ENCODE data around the gene CEP89.
"Not testable (repeated sequence)": the region's sequence is repeated elsewhere in the genome, so short reads cannot be mapped to it uniquely, and the experiment has no call there.

CEP89 gene

DNA sequence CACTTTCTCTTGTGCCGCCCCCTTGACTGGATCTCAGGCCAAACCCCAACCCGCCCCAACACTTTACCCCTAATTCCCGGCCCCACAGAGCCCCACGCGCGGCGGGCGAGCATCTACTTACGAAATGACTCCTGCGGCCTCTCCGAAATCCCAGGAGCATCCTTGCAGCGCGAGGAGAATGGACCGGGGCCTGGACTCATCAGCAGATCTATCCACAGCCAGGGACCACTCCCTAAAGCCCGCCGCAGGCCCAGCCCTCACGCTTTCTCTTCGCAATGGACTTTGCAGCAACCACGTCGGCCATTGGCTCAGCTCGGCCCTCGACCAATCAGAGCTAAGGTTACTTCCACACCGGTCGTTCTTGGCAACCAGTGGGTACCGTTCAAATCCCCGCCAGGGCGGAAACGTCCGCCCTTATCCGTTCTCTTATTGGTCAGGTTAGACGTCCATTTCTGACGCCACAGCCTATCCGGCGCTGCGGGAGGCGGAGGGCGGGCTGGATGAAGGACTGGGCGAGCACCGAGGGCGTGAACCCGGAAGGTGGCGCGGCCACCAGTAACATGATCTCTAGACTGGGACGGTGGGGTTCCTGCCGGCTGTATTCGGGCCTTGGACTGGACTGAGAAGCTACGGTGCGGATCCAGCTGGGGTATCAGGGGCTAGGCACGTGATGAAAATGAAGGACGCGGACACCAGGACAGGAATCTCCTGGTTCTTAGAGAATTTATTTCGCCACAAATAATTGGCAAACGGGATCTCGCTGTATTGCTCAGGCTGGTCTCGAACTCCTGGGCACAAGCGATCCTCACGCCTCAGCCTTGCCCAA is at the start of gene CEP89, which contains the start of gene FAAP24:
CEP89 (minus strand) TSS at position 244 of the 826 bp plus-strand sequence; CDS start at position 160, 84 bp downstream.
FAAP24 (plus strand) TSS at position 528 of the 826 bp plus-strand sequence. CDS start 955 bp downstream, outside the sequence.
- peak; percentile 97 for FAIRE-seq

DNA sequence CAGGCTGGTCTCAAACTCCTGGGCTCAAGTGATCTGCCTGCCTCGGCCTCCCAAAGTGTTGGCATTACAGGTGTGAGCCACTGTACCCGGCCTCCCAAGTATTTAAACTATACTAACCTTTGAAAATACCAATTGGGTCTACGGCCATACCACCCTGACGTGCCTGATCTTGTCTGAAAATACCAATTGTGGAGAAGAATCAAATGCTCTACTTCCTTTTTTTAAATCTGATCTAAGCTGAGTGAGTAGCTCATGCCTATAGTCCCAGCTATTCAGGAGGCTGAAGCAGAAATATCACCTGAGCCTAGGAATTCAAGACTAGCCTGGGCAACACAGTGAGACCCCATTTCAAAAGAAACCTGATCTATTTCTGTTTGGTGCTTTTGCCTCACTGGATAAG is 39.1 kb upstream of the CEP89 start:
- not testable (repeated sequence) for FAIRE-seq

DNA sequence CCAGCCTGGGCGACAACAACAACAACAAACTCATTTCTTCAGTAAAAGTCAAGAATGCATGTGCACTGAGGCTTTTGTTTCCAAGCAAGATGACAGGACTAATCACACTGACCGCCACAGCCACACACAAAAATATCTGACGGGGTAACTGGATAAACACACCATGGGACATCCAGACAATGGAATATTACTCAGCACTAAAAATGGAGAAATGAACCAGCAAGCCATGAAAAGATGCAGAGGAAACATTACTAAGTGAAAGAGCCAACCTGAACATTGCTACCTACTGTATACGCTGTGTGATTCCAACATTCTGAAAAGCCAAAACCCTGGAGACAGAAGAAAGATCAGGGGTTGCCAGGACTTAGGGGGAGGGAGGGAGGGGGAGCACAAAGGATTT is 37.0 kb upstream of the CEP89 start:
- no peak for FAIRE-seq

DNA sequence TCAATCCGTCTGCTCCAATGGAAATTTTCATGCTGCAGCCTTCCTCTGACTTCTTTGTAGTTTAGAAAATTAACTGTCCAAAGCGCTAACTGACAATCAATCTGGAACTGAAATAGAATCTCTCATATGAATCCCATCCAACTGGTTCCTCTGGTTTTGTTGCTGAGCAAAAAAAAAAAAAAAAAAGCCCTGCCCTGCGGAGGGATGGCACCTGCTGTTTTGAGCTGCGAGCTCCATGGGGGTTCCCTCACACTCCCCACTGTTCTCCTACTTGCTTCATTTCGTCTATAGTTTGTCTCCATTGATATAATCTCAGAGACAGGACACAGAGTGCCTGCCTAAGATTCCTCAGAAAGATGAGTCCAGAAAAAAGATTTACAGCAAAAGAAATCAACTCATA is 33.7 kb upstream of the CEP89 start:
- FAIRE-seq: no peak

DNA sequence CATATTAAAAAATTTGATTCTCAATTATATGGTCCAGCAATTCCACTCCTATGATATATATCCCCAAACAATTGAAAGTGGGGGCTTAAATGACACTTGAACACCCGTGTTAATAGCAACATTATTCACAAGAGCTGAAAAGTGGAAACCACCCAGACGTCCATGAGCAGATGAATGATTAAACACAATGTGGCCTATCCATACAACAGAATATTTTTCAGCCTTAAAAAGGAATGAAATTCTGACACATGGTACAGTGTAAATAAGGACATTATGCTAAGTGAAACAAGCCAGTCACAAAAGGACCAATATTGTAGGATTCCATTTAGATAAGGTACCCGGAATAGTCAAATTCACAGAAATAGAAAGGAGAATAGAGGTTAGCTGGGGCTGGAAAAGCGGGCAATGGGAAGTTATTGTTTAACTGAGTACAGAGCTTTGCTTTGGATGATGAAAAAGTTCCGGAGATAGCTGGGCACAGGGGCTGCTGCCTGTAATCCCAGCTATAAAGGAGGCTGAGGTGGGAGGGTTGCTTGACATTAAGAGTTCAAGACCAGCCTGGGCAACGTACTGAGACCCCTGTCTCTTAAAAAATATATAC is 31.8 kb upstream of the CEP89 start:
- not testable (repeated sequence) for FAIRE-seq

DNA sequence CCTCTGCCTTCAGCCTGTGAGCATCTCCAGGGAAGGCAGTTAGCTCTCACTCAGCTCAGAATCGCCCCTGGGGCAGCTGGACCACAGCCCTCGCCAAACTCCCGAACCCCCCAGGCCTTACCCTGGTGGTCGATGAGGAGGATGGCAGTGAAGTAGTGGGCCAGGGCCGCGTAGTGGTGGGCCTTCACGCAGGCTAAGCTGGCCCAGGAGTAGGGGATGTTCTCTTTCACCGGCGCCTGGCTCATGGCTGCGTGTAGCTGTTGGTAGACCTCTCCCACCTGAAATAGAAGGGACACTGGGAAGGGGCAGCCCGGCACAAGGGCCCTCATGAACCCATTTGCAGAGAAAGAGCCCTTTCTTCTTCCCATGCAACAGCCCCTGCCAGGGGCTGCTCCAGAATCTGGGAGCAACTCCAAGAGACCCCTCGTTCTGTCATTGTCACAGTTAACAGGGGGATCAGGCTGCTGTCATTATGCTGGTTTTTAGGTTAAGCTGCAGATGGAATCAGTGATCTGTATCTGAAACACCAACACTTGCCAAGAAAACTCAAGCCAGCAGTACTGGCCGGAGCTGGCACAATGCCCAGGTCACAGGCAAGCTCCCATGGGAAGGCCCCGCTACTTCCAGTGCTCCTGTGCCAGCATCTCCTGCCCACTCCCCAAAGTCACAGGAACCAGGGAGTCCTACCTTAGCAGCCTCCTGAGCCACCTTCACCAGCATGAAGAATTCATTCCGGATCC is 30.5 kb upstream of the CEP89 start:
- FAIRE-seq: not testable (repeated sequence)

DNA sequence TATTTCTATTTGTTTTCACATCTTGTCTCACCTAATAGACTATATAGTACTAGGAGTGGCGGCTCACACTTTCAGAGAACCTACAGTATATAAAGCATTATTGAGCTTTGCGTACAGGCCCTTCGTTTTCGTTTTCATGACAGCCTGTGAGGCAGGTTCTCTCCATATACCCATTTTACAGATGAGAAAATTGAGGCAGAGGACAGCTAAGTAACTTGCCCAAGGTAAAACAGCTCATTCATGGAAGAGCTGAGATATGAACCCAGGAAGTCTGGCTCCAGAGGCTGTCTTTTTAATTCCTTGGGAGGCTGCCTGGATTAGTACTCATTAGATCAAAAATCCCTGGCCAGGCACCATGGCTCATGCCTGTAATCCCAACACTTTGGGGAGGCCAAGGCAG is 29.2 kb upstream of the CEP89 start:
- FAIRE-seq: no peak

DNA sequence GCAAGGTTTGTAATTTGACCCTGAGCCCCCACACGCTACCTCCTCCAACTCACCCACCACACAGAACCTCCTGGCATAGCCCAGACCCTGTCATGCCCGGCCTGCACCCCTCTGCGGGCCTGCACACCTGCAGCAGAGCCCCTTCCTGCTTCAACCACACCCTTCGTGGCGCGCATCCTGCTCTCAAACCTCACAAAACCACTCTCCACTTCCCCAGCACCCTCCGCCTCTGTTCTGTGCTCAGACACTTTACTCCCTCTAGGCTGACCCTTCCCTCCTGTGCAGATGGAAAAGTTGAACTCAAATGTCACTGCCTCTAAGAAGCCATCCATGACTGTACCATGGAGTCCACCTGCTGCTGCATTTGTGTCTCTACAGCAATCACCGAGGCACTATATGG is 28.8 kb upstream of the CEP89 start:
- no peak for FAIRE-seq

DNA sequence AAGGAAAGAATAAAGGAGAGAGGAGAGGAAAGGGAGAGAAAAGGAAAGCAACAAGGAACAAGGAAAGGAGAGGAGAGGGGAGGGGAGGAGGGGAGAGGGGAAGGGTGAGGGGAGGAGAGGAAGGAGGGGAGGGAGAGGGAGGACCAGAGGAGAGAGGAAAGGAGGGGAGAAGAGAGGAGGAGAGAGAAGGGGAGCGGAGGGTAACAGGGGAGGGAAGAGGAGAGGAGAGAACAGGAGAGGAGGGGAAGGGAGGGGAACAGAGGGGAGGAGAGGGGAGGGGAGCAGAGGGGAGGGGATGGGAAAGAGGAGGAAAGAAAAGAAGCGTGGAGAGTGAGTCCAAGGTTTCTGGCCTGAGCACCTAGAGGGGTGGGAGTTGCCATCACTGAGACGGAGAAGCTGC is 27.0 kb upstream of the CEP89 start:
- no peak for FAIRE-seq

DNA sequence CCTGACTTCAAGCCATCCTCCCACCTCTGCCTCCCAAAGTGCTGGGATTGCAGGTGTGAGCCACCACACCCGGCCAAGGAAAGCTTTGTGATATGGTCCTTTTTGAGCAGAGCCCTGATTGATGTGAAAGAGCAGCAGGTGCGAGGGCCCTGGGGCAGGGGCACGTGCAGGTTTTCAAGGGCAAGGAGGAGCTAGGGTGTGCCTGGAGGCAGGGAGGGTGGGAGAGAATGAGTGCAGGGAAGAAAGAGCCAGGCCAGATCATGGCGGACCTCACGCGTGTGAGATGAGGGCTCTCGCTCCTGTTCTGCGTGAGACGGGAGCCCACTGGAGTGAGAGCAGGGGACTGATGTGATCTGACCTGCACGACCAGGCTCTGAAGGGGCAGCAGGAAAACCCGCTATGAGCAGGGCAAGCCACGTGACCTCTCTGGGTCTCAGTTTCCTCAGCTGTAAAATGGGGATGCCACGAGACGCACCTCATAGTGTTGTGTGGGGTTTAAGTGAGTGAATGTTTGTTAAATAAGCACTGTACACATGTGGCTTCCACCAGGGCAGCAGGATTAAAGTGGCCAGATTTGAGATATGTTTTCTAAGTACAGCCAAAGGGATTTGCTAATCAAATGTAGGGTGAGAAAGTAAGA is 26.1 kb upstream of the CEP89 start:
- FAIRE-seq: no peak

DNA sequence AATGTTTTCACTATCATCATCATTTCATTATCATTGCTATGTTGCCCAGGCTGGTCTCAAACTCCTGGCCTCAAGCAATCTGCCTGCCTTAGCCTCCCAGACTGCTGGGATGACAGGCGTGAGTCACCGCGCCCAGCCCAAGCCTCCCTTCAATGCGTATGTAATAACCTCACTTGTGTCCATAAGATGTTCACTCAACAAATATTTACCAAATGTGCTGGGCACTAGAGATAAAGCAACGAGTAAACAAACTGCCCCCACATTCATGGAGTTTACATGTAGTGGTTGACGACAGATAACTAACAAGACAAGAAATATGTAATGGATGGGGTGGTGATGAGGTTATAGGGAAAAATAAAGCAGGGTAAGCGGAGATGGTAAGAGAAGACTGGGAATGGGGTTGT is 25.3 kb upstream of the CEP89 start:
- not testable (repeated sequence) for FAIRE-seq

DNA sequence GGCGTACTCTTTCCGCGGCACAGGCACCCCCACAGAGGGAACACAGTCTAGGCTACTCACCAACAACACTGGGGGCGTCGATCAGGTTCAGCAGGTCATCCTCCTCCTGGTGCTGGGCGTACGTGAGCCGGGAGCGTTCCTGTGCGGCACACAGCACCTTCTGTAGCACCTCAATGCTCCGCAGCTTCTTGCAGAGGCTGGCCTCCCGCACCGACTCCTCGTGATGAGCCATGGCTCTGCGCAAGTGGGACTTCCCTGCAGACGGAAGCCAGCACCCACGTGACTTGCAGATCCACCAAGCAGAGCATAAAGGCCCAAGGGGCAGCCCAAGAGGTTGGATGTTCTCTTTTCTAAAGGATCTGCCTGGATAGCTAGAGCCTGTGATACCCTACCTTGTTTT is 24.2 kb upstream of the CEP89 start:
- not testable (repeated sequence) for FAIRE-seq

DNA sequence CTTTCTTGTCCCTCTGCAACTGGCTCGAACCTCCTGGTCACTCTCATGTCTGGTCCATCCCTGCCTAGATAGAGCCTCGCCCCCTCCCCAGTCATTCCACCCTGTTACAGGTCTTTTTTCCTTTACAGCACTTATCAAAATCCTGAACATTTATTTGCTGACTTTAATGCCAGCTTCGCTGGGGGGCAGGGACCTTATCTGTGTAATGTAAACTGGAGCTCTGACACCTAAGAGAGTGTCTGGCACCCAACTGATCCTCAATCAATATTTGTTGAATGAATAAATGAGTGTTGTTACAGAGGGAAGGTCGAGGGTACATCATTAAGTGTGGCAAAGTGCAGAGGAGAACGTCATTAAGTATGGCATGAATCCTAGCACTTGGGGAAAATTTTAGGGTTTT is 17.0 kb upstream of the CEP89 start:
- no peak for FAIRE-seq

DNA sequence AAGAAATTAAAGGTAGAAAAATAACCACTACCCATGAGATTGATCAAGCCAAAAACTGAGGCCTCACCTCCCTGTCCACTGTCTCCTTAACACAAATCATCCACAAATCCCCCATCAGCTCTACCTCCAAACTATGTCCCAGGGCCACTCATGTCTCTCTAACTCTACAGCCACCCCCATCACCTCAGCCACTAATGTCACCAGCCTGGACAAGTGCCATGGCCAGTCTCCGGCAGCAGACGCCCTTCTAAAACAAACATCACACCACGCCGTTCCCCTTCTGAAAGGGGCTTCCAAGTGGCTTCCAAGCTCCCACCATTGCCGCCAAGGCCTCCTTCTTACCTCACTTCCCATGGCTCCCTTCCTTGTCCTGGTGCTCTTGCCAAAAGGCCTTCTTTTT is 16.5 kb upstream of the CEP89 start:
- FAIRE-seq: not testable (repeated sequence)

DNA sequence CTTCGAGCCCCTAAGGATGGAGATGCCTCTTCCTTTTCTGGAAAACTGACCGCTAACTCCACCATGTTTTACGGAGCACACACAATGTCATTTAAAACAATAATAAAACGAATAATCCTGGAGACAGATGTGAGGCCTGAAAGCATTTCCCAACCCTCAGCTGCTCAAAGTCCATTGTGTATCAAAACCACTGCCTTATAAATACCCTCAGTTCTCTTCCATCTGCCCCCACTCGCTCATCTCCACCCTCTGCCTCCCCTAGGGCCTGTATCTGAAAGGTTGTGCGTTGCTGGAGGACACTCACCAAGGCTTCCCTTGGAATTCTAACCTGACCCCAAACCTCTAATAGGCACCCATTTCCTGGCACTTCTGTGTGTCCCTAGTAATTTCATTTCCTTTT is 10.7 kb upstream of the CEP89 start:
- FAIRE-seq: not testable (repeated sequence)

DNA sequence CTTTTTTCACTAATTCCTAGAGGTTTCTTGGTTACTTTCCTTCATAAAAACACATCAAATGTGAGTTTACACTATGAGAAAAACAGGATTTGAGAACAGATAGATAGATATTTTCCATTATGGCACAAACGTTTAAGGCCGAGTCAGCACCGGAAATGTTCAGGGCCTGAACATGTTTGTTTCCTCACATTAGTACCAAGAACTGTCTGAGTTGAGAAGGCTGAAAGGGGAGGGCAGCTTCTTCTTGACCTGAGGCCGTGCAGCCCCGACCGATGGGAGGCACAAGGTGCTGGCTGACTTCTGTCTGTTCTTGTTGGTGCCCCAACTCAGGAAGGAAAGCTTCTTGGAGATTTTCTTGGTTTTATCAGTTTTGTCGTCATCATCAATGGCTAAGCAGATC is 8.0 kb upstream of the CEP89 start:
- not testable (repeated sequence) for FAIRE-seq

DNA sequence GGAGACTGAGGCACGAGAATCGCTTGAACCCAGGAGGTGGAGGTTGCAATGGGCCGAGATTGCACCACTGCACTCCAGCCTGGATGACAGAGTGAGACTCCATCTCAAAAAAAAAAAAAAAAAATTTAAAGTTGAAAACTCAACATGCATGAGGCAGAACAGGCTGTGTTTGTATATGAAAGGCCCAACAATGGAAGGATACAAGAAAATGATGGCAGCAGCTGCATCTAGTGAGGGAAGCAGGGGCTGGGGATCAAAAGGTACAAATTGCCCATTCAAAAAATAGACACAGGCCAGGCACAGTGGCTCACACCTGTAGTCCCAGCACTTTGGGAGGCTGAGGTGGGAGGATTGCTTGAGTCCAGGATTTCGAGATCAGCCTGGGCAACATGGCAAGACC is 6.1 kb upstream of the CEP89 start:
- FAIRE-seq: not testable (repeated sequence)

DNA sequence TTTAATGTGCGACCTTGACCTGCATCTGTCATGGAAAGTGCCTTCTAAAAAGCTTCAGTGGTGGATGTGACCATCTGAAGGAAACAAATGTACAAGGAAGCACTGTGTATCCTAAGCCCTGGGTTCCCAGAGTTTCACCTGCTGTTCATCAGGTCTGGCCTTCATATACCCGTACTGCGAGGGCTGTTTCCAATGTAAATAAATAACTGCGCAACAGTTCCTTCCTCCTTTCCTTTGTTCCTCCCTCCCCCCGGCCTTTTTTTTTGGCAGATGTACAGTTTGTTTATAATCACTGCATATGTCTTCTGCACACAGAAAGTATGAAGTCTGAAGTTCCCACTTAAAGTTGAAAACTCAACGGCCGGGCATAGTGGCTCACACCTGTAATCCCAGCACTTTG is 5.5 kb upstream of the CEP89 start:
- no peak for FAIRE-seq

DNA sequence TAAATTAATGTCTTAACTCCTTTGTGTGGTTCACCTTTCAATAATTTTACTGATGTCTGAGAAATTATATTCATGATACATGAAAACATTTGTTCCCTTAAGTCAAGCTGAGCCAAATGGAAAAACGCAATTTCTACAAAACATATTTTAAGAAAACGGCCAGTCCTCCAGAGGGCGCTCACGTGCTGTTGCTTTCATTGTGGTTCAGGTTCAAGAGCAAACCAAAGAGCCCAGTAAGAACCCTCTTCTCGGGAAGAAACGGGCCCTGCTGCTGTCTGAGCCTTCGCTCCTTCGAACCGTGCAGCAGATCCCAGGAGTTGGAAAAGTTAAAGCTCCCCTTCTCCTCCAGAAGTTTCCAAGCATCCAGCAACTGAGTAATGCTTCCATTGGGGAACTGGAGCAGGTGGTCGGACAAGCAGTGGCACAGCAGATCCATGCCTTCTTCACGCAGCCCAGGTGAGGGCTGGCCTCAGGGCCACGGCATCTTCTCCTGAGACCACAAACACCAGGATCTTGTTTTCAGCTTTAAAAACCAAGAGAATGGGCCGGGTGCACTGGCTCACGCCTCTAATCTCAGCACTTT is 4.6 kb upstream of the CEP89 start:
- FAIRE-seq: peak; percentile 13

DNA sequence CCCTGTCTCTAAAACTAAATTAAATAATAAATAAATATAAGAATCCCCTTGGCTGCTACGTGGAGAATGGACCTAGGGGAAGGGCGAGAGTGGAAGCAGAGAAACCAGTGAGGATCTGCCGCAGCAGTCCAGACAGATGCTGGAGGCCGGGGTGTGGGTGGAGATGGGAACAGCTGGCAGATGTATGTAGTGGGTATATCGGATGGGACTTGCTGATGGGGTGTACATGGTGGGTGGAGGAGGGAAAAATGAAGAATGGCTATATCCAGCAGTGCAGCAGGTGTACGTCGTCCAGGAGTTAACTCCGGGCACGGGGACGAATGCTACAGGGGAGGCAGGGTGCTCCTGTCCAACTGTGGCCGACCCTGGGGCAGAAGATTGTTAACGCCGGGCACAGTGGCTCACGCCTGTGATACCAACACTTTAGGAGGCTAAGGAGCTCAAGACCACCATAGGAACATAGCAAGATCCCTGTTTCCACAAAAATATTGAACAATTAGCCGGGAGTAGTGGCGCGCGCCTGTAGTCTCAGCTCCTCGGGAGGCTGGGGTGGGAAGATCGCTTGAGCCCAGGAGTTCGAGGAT is 654 bp downstream of the CEP89 start:
- no peak for FAIRE-seq

DNA sequence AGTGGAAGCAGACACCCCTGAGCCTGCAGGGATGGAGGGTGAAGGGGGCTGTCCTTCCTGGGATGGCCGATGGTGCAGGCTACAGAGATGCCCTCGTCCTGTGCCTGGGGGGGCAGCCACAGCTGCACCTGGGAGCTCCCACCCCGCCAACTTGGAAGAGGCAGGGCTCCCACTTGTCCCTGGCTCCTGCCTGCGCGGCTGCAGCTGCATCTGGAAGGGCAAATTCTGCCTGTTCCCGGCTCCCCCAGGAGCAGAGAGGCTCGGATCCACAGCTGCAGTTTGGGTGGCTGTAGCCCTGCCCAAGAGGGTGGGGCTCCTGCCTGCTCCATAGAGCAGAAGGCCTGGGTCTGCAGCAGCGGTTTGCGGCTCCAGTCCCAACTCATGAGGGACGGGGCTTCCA is 2.2 kb downstream of the CEP89 start:
- FAIRE-seq: no peak

DNA sequence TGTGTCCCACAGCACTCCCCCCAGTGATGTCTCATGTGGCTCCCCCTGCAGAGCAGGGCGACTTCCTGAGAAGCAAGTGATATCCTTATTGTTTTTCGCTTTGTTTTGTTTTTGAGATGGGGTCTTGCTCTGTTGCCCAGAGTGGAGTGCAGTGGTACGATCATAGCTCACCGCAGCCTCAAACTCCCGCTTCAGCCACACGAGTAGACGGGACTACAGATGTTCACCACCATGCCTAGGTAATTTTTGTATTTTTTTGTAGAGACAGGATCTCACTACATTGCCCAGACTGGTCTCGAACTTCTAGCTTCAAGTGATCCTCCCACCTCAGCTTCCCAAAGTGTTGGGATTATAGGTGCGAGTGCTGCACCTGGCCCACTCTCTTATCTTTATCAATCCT is 5.0 kb downstream of the CEP89 start:
- FAIRE-seq: no peak

All from TTC549 (cell line).